T-helper 1 cell treated with Interleukin-12 subunit alpha and Interleukin-12 subunit beta and Interleukin-4 antibody, amounts not matched to agents 30 μg/mL and 1 μg/mL, for 36 hours (primary cell): ENCODE data around the gene CENPE.

Source experiments
- H3K27ac Mint-ChIP-seq: one replicate; pipeline ENCODE4 v1.8.0; 2021; ENCODE audit warnings: mild to moderate bottlenecking, mixed read lengths
- H3K27me3 Mint-ChIP-seq: one replicate; pipeline ENCODE4 v1.8.0; 2021; ENCODE audit warnings: low read depth, mixed read lengths
- H3K36me3 Mint-ChIP-seq: one replicate; pipeline ENCODE4 v1.8.0; 2021; ENCODE audit warnings: low read depth, mixed read lengths
- H3K4me1 Mint-ChIP-seq: one replicate; pipeline ENCODE4 v1.8.0; 2021; ENCODE audit warnings: low read depth, mixed read lengths
- H3K4me3 Mint-ChIP-seq: one replicate; pipeline ENCODE4 v1.8.0; 2021; ENCODE audit warnings: mild to moderate bottlenecking, moderate library complexity, mixed read lengths
- H3K9me3 Mint-ChIP-seq: one replicate; pipeline ENCODE4 v1.8.0; 2021; ENCODE audit warnings: mixed read lengths

Gene CENPE

GRCh38 chr4:103156106-103156505, 42.0 kb downstream of the CENPE start:
- Mint-ChIP-seq H3K4me1 (peaks cover 6% of the 10 kb centered on the region), H3K4me3 (no peak overlapping the region), H3K27me3 (no peaks in the 10 kb centered on the region), H3K9me3 (peaks cover 12% of the 10 kb centered on the region), H3K36me3 (peaks cover 54% of the 10 kb centered on the region), H3K27ac (no peak overlapping the region)

GRCh38 chr4:103152381-103152780, 45.8 kb downstream of the CENPE start:
- peaks cover 75% of the 10 kb centered on the region for H3K36me3 Mint-ChIP-seq
- no peak overlapping the region for H3K27ac Mint-ChIP-seq
- H3K27me3 Mint-ChIP-seq, result no peaks in the 10 kb centered on the region
- peaks cover 12% of the 10 kb centered on the region for H3K9me3 Mint-ChIP-seq
- H3K4me3 Mint-ChIP-seq, result no peak overlapping the region
- peaks cover 6% of the 10 kb centered on the region for H3K4me1 Mint-ChIP-seq

DNA sequence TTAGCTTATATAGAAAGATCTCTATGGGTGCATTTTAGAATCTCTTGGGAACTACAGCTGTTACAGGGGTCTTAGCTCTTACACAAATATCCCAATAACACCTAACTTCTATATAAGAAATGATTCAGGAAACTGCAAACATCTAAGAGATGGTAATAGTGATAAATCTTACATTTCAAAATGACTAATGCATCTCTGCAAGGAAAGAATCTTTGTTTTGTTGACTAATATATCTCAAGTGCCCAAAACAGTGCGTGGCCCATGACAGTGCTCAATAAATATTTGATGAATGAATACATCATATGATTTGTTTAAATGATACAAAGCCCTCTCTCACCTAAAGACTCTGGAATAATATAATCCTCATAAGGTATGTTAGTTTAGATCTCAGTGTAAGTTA, 47.5 kb downstream of the CENPE start:
- Mint-ChIP-seq H3K27me3 (no peaks in the 10 kb centered on the region), H3K27ac (no peak overlapping the region), H3K9me3 (peaks cover under 1% of the 10 kb centered on the region), H3K4me3 (no peak overlapping the region), H3K36me3 (peaks cover 72% of the 10 kb centered on the region), H3K4me1 (peaks cover 7% of the 10 kb centered on the region)

DNA sequence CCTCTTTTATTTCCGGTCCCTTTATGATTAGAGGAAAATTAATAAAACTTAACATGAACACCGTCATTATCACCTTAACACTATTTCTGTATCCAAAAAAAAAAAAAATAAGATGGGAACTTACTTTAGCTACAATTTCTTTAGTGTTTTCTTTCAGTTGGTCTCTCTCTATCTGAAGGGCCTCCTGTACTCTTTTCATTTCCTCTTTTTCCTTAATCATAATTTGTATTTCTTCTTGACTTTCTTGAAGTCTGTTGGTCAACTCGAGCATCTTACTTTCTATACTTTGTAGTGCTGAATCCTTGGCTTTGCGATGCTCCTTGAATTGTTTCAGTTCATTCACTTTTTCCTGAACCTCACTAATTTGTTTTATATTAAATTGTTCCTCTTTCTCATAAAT, 53.2 kb downstream of the CENPE start:
- Mint-ChIP-seq H3K4me1 (peaks cover 2% of the 10 kb centered on the region), H3K9me3 (no peaks in the 10 kb centered on the region), H3K4me3 (no peak overlapping the region), H3K36me3 (peaks cover 69% of the 10 kb centered on the region), H3K27ac (no peak overlapping the region), H3K27me3 (no peaks in the 10 kb centered on the region)

GRCh38 chr4:103137446-103137827, 60.7 kb downstream of the CENPE start:
- Mint-ChIP-seq H3K9me3 (no peaks in the 10 kb centered on the region), H3K4me1 (peaks cover 6% of the 10 kb centered on the region), H3K4me3 (no peak overlapping the region), H3K27ac (peak overlapping the region; percentile 6), H3K27me3 (no peaks in the 10 kb centered on the region), H3K36me3 (peaks cover 60% of the 10 kb centered on the region)

DNA sequence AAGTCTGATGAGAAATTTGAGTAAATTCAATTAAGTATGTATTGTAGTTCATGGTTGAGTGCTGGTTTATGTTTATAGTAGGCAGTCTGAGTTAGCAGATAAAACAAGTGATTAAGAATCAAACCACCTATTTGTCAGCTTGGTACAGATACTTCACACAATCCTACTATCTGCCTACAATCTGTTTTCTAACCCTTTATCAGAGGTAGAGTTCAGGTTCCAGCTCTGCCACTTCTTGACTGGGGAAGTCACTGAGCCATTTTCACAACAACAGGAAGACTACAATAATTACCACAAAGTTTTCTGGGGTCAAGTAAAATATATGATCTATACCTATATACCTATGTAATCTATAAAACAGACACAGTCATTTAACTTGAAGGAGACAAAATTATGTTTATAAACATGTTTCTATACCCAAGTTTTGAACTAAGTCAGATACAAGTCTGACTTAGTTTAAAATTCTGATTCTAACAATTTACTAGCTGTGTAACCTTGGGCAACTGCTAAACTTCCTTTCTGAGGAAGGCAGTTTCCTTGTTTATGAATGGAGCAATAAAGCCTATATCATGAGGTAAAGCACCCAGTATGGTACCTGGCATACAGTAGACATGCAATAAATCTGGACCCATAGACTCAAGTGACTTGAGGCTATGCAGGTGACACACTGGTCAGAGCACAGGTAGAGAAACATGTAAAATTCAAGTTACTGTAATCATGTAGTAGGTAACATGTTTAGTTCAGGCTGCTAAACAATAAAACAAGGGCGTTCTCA, 61.3 kb downstream of the CENPE start:
- H3K4me3 Mint-ChIP-seq, result no peak overlapping the region
- H3K27me3 Mint-ChIP-seq, result no peaks in the 10 kb centered on the region
- H3K27ac Mint-ChIP-seq, result peak overlapping the region; percentile 32

GRCh38 chr4:103129174-103129573, 69.0 kb downstream of the CENPE start:
- H3K36me3 Mint-ChIP-seq, result peaks cover 76% of the 10 kb centered on the region
- no peaks in the 10 kb centered on the region for H3K27me3 Mint-ChIP-seq
- no peaks in the 10 kb centered on the region for H3K4me1 Mint-ChIP-seq
- no peak overlapping the region for H3K27ac Mint-ChIP-seq
- peaks cover 21% of the 10 kb centered on the region for H3K9me3 Mint-ChIP-seq
- no peak overlapping the region for H3K4me3 Mint-ChIP-seq

More for the DNA sequence above, 61.3 kb downstream of the CENPE start:
- Mint-ChIP-seq H3K4me1 (peaks cover 6% of the 10 kb centered on the region), H3K36me3 (peaks cover 59% of the 10 kb centered on the region), H3K9me3 (no peaks in the 10 kb centered on the region)

DNA sequence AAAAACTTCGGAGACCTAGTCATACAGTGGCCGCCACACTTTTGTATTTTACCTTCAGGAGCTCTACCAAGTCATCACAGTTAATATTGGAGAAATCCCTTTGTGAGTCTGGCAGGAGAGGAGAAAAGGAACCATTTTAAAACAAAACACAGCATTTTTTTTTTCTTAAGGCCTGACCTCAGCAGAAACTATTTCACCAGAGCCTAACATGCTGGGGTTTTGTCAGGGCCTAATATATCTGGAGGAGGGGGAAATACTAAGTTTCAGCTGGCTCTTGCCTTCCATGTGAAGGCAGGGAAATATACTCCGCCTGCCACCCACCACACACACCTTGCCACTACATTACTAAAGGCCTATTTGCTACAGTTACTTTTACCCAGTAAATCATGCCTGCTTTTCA, 72.0 kb downstream of the CENPE start:
- peaks cover 68% of the 10 kb centered on the region for H3K36me3 Mint-ChIP-seq
- H3K27ac Mint-ChIP-seq, result no peak overlapping the region
- peaks cover 21% of the 10 kb centered on the region for H3K9me3 Mint-ChIP-seq
- no peaks in the 10 kb centered on the region for H3K27me3 Mint-ChIP-seq
- no peak overlapping the region for H3K4me3 Mint-ChIP-seq
- H3K4me1 Mint-ChIP-seq, result no peaks in the 10 kb centered on the region

DNA sequence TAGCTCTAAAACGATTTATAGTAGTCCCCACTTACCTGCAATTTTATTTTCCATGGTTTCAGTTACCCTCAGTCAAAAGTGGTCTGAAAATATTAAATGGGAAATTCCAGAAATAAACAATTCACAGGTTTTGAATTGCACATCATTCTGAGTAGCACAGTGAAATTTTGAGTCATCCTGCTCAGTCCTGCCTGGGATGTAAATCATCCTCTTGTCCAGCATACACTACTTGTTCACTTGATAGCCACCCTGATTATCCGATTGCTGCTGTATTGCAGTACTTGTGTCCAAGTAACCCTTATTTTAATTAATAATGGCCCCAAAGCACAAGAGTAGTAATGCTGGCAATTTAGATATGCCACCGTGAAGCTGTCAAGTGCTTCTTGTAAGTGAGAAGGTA, 75.0 kb downstream of the CENPE start:
- H3K4me3 Mint-ChIP-seq, result no peak overlapping the region
- peaks cover 9% of the 10 kb centered on the region for H3K9me3 Mint-ChIP-seq
- H3K27me3 Mint-ChIP-seq, result no peaks in the 10 kb centered on the region
- H3K36me3 Mint-ChIP-seq, result peaks cover 49% of the 10 kb centered on the region
- no peak overlapping the region for H3K27ac Mint-ChIP-seq
- H3K4me1 Mint-ChIP-seq, result no peaks in the 10 kb centered on the region

DNA sequence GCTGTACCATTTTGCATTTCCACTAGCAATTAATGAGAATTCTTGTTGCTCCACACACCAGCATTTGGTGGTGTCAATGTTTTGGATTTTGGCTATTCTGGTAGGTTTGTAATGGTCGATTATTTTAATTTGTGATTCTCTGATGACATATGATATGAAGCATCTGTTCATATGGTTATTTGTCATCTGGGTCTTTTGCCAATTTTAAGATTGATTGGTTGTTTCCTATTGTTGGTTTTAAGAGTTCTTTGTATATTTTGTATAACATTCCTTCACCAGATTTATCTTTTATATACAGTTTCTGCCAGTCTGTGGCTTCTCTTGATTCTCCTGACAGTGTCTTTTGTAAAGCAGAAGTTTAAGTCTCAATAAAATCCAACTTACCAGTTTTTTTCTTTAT, 80.0 kb downstream of the CENPE start:
- Mint-ChIP-seq H3K4me3 (no peak overlapping the region), H3K27me3 (no peaks in the 10 kb centered on the region), H3K36me3 (peaks cover 16% of the 10 kb centered on the region), H3K9me3 (no peaks in the 10 kb centered on the region), H3K27ac (no peak overlapping the region), H3K4me1 (no peaks in the 10 kb centered on the region)

GRCh38 chr4:103111598-103111997, 86.5 kb downstream of the CENPE start:
- Mint-ChIP-seq H3K27ac (no peak overlapping the region), H3K4me3 (no peak overlapping the region), H3K9me3 (no peaks in the 10 kb centered on the region), H3K36me3 (peaks cover 26% of the 10 kb centered on the region), H3K4me1 (no peaks in the 10 kb centered on the region), H3K27me3 (no peaks in the 10 kb centered on the region)

DNA sequence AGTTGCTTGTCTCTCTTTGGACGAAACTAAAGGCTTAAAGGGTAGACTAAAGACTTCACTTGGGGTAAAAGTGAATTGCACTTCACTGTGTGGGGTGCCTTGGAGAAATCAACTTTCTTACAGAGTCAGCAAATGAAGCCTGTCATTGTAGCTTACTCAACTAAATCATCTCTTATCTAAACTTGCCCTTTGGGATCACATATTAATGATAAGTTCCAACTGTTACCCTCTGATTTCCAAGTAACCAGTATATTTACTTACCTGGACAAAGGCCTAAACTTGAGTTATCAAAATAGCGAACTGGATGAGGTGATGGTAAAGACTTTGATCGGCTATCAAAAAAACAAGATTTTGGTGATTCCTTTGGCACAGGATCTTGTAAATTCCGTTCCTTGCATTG, 89.6 kb downstream of the CENPE start:
- Mint-ChIP-seq H3K9me3 (no peaks in the 10 kb centered on the region), H3K27me3 (no peaks in the 10 kb centered on the region), H3K27ac (no peak overlapping the region), H3K4me3 (no peak overlapping the region), H3K4me1 (peaks cover 4% of the 10 kb centered on the region), H3K36me3 (peaks cover 28% of the 10 kb centered on the region)

- Mint-ChIP-seq H3K4me1 (peaks cover 4% of the 10 kb centered on the region), H3K9me3 (no peaks in the 10 kb centered on the region), H3K27ac (no peak overlapping the region), H3K27me3 (no peaks in the 10 kb centered on the region), H3K36me3 (peaks cover 28% of the 10 kb centered on the region), H3K4me3 (no peak overlapping the region)
Observed at GRCh38 chr4:103105558-103106356, 92.4 kb downstream of the CENPE start.

DNA sequence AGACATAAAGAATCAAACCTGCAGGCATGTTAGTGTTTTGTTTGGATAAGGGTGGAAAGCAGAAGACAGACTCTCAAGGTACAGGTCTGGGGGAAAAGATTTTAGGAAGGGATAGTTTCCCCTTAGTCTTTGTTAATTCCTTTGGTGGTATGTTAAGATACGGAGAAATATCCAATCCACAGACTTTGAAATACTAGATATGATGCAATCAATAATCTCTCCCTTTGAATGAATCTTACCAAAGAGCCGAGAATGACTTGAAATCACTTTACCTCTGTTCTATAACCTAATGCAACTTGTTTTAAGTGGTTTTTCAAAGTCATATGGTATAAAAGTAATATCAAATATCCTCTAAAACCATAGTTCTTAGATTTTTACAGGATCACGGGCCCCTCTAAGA, 93.3 kb downstream of the CENPE start:
- Mint-ChIP-seq H3K27me3 (no peaks in the 10 kb centered on the region), H3K36me3 (peaks cover 21% of the 10 kb centered on the region), H3K4me1 (peaks cover 4% of the 10 kb centered on the region), H3K4me3 (no peak overlapping the region), H3K27ac (no peak overlapping the region), H3K9me3 (no peaks in the 10 kb centered on the region)

- no peak overlapping the region for H3K27ac Mint-ChIP-seq
- H3K9me3 Mint-ChIP-seq, result no peaks in the 10 kb centered on the region
- H3K4me3 Mint-ChIP-seq, result no peak overlapping the region
- peaks cover 11% of the 10 kb centered on the region for H3K4me1 Mint-ChIP-seq
- H3K27me3 Mint-ChIP-seq, result no peaks in the 10 kb centered on the region
- no peaks in the 10 kb centered on the region for H3K36me3 Mint-ChIP-seq
Observed at GRCh38 chr4:103100691-103101090, 97.5 kb downstream of the CENPE start.
